GM23338 (cell line): ENCODE measurements around the gene ZNF681. TPM values are rescaled to one million over a fixed set of nuclear protein-coding genes. Genes with fewer than 3 reads are reported as not detected.

Experiments used
- ATAC-seq: fragments of 200-7000 bp; cut with Tn5 transposase; 3 replicates; pipeline ENCODE4 v1.9.1; 2020
- DNase-seq: peaks from one replicate; pipeline ENCODE4 v3.0.0-alpha.2; 2015; ENCODE audit warnings: low spot score
- H2AFZ ChIP-seq: fragments of 200-600 bp; sonication (generic); 2 replicates; pipeline ENCODE4 v1.8.0; 2016; ENCODE audit warnings: antibody characterized with exemption, mild to moderate bottlenecking, moderate library complexity
- H3F3A ChIP-seq: fragments of 200-600 bp; sonication (generic); replicated peaks from 2 replicates; pipeline ENCODE4 v1.8.0; 2017; ENCODE audit warnings: antibody characterized with exemption, mixed run types, low read depth
- H3K27ac ChIP-seq: fragments of 200-600 bp; sonication (generic); 2 replicates; pipeline ENCODE4 v1.6.1; 2016; ENCODE audit warnings: low read depth
- H3K27me3 ChIP-seq: fragments of 200-600 bp; sonication (generic); 2 replicates; pipeline ENCODE4 v1.8.0; 2016; ENCODE audit warnings: mild to moderate bottlenecking, mixed run types, moderate library complexity; ENCODE audit not compliant: insufficient read depth
- H3K36me3 ChIP-seq: fragments of 200-600 bp; sonication (generic); 2 replicates; pipeline ENCODE4 v1.8.0; 2016; ENCODE audit warnings: mild to moderate bottlenecking; ENCODE audit not compliant: insufficient read depth
- H3K4me1 ChIP-seq: fragments of 200-600 bp; sonication (generic); 2 replicates; pipeline ENCODE4 v1.8.0; 2016; ENCODE audit warnings: mild to moderate bottlenecking, moderate library complexity; ENCODE audit not compliant: insufficient read depth
- H3K4me2 ChIP-seq: fragments of 200-600 bp; sonication (generic); 2 replicates; pipeline ENCODE4 v1.7.1; 2017; ENCODE audit warnings: mixed run types
- H3K4me3 ChIP-seq: fragments of 200-600 bp; sonication (generic); 2 replicates; pipeline ENCODE4 v1.6.1; 2016; ENCODE audit warnings: mixed run types
- H3K79me2 ChIP-seq: fragments of 200-600 bp; sonication (generic); replicated peaks from 2 replicates; pipeline ENCODE4 v1.8.0; 2017; ENCODE audit warnings: mild to moderate bottlenecking; ENCODE audit not compliant: insufficient read depth
- H3K9me2 ChIP-seq: fragments of 200-600 bp; sonication (generic); 2 replicates; pipeline ENCODE4 v1.8.0; 2017; ENCODE audit not compliant: insufficient read depth
- H4K20me1 ChIP-seq: fragments of 200-600 bp; sonication (generic); replicated peaks from 2 replicates; pipeline ENCODE4 v1.8.0; 2017; ENCODE audit warnings: mild to moderate bottlenecking; ENCODE audit not compliant: insufficient read depth
- H3K27ac Mint-ChIP-seq: 2 replicates; pipeline ENCODE4 v1.8.0; 2020; ENCODE audit warnings: inconsistent platforms, mild to moderate bottlenecking, moderate library complexity, mixed read lengths
- H3K27me3 Mint-ChIP-seq: 3 replicates; pipeline ENCODE4 v1.8.0; 2022; ENCODE audit warnings: low read depth, mild to moderate bottlenecking, moderate library complexity, mixed read lengths, inconsistent platforms; ENCODE audit not compliant: insufficient read depth, poor library complexity
- H3K36me3 Mint-ChIP-seq: 3 replicates; pipeline ENCODE4 v1.8.0; 2021; ENCODE audit warnings: low read depth, mild to moderate bottlenecking, inconsistent platforms, moderate library complexity, mixed read lengths
- H3K4me1 Mint-ChIP-seq: 3 replicates; pipeline ENCODE4 v1.8.0; 2020; ENCODE audit warnings: mild to moderate bottlenecking, inconsistent platforms, mixed read lengths
- H3K4me3 Mint-ChIP-seq: 3 replicates; pipeline ENCODE4 v1.8.0; 2021; ENCODE audit warnings: moderate library complexity, mild to moderate bottlenecking, inconsistent platforms, mixed read lengths
- H3K9me3 Mint-ChIP-seq: 3 replicates; pipeline ENCODE4 v1.8.0; 2020; ENCODE audit warnings: moderate library complexity, mild to moderate bottlenecking, inconsistent platforms, mixed read lengths
- CREB1 ChIP-seq: fragments of 250-450 bp; sonication (Bioruptor Pico); IDR thresholded peaks from 2 replicates; pipeline ENCODE4 v1.5.0; 2020; ENCODE audit warnings: low read depth, mild to moderate bottlenecking, moderate library complexity
- ETS1 ChIP-seq: IDR thresholded peaks from 2 replicates; pipeline ENCODE4 v1.6.1; 2016; ENCODE audit warnings: antibody characterized with exemption
- EZH2 ChIP-seq: fragments of 200-600 bp; sonication (generic); IDR thresholded peaks from one replicate; pipeline ENCODE4 v1.8.0; 2017; ENCODE audit warnings: antibody characterized with exemption, mild to moderate bottlenecking, low read depth; ENCODE audit not compliant: unreplicated experiment
- EZH2phosphoT487 ChIP-seq: fragments of 200-600 bp; sonication (generic); IDR thresholded peaks from one replicate; pipeline ENCODE4 v1.8.1; 2018; ENCODE audit warnings: antibody characterized with exemption; ENCODE audit not compliant: unreplicated experiment
- JUNB ChIP-seq: IDR thresholded peaks from one replicate; pipeline ENCODE4 v1.6.1; 2016; ENCODE audit warnings: antibody characterized with exemption; ENCODE audit not compliant: unreplicated experiment
- NANOG ChIP-seq: IDR thresholded peaks from 2 replicates; pipeline ENCODE4 v1.6.1; 2016; ENCODE audit warnings: antibody characterized with exemption, borderline replicate concordance
- POLR2AphosphoS5 ChIP-seq: IDR thresholded peaks from 2 replicates; pipeline ENCODE4 v1.6.1; 2016; ENCODE audit warnings: antibody characterized with exemption, low read depth
- STAT1 ChIP-seq: IDR thresholded peaks from one replicate; pipeline ENCODE4 v1.6.1; 2016; ENCODE audit warnings: antibody characterized with exemption; ENCODE audit not compliant: unreplicated experiment
- ZNF114 ChIP-seq: fragments of 250-450 bp; sonication (Bioruptor Pico); IDR thresholded peaks from 2 replicates; pipeline ENCODE4 v1.5.0; 2020; ENCODE audit warnings: mild to moderate bottlenecking, moderate library complexity
- ZNF331 ChIP-seq: fragments of 250-450 bp; sonication (Bioruptor Pico); IDR thresholded peaks from 2 replicates; pipeline ENCODE4 v1.5.0; 2020; ENCODE audit warnings: low read depth, mild to moderate bottlenecking, moderate library complexity
- polyA plus RNA-seq: library from polyadenylated mRNA; unstranded; fragments of >200 nt; fragmentation: Nextera tagmentation; extraction: Ambion mirVana; gene quantifications from 2 replicates; pipeline ENCODE4 v1.2.1, GENCODE V29; 2016
- total RNA-seq: library from RNA; depleted of rRNA; stranded (reverse); fragments of >200 nt; shearing (Covaris generic); gene quantifications from 2 replicates; pipeline ENCODE4 v1.2.3, GENCODE V29; 2014
- TF ChIP-seq, protein P1 (sequence below), 2 experiments: fragments of 200-600 bp in 1 of 2; sonication (generic) in 1 of 2; conservative IDR thresholded peaks; 2 replicates each; pipeline versions ENCODE4 v1.5.1 to v1.6.1; 2016 to 2017; ENCODE audit warnings: antibody characterized with exemption in 2 of 2, low read depth in 2 of 2, mild to moderate bottlenecking in 2 of 2, moderate library complexity in 1 of 2
- TF ChIP-seq, protein P2 (sequence below): IDR thresholded peaks from one replicate; pipeline ENCODE4 v1.6.1; 2018; ENCODE audit warnings: antibody characterized with exemption; ENCODE audit not compliant: unreplicated experiment
- TF ChIP-seq, protein P3 (sequence below): fragments of 250-450 bp; sonication (Bioruptor Pico); IDR thresholded peaks from 2 replicates; pipeline ENCODE4 v1.5.0; 2020; ENCODE audit warnings: mild to moderate bottlenecking, moderate library complexity

The ZNF681 gene
- total and polyA plus RNA-seq, 2 experiments from 2014 or later: 9.4 to 25.1 TPM

- H3K36me3 ChIP-seq: no peaks in the 10 kb centered on the region
- H3K79me2 ChIP-seq: no peaks in the 10 kb centered on the region
- H3K9me2 ChIP-seq: 0 out of 2 replicates have a peak, but pooled peaks cover 3% of the 10 kb centered on the region
- TF ChIP-seq STAT1 (no peak), EZH2 (no peak), JUNB (no peak), NANOG (no peak), ETS1 (no peak), POLR2AphosphoS5 (no peak), ZNF331 (CRISPR knock-in tag) (no peak), ZNF114 (CRISPR knock-in tag) (no peak), EZH2phosphoT487 (no peak), CREB1 (CRISPR knock-in tag) (no peak)
- TF ChIP-seq, protein P1, sequence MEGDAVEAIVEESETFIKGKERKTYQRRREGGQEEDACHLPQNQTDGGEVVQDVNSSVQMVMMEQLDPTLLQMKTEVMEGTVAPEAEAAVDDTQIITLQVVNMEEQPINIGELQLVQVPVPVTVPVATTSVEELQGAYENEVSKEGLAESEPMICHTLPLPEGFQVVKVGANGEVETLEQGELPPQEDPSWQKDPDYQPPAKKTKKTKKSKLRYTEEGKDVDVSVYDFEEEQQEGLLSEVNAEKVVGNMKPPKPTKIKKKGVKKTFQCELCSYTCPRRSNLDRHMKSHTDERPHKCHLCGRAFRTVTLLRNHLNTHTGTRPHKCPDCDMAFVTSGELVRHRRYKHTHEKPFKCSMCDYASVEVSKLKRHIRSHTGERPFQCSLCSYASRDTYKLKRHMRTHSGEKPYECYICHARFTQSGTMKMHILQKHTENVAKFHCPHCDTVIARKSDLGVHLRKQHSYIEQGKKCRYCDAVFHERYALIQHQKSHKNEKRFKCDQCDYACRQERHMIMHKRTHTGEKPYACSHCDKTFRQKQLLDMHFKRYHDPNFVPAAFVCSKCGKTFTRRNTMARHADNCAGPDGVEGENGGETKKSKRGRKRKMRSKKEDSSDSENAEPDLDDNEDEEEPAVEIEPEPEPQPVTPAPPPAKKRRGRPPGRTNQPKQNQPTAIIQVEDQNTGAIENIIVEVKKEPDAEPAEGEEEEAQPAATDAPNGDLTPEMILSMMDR (conservative IDR thresholded peaks at IDR 0.05; ENCODE audit: low read depth in 2 of 2): no peak
- TF ChIP-seq, protein P2, sequence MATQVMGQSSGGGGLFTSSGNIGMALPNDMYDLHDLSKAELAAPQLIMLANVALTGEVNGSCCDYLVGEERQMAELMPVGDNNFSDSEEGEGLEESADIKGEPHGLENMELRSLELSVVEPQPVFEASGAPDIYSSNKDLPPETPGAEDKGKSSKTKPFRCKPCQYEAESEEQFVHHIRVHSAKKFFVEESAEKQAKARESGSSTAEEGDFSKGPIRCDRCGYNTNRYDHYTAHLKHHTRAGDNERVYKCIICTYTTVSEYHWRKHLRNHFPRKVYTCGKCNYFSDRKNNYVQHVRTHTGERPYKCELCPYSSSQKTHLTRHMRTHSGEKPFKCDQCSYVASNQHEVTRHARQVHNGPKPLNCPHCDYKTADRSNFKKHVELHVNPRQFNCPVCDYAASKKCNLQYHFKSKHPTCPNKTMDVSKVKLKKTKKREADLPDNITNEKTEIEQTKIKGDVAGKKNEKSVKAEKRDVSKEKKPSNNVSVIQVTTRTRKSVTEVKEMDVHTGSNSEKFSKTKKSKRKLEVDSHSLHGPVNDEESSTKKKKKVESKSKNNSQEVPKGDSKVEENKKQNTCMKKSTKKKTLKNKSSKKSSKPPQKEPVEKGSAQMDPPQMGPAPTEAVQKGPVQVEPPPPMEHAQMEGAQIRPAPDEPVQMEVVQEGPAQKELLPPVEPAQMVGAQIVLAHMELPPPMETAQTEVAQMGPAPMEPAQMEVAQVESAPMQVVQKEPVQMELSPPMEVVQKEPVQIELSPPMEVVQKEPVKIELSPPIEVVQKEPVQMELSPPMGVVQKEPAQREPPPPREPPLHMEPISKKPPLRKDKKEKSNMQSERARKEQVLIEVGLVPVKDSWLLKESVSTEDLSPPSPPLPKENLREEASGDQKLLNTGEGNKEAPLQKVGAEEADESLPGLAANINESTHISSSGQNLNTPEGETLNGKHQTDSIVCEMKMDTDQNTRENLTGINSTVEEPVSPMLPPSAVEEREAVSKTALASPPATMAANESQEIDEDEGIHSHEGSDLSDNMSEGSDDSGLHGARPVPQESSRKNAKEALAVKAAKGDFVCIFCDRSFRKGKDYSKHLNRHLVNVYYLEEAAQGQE: no peak
- TF ChIP-seq, protein P3, sequence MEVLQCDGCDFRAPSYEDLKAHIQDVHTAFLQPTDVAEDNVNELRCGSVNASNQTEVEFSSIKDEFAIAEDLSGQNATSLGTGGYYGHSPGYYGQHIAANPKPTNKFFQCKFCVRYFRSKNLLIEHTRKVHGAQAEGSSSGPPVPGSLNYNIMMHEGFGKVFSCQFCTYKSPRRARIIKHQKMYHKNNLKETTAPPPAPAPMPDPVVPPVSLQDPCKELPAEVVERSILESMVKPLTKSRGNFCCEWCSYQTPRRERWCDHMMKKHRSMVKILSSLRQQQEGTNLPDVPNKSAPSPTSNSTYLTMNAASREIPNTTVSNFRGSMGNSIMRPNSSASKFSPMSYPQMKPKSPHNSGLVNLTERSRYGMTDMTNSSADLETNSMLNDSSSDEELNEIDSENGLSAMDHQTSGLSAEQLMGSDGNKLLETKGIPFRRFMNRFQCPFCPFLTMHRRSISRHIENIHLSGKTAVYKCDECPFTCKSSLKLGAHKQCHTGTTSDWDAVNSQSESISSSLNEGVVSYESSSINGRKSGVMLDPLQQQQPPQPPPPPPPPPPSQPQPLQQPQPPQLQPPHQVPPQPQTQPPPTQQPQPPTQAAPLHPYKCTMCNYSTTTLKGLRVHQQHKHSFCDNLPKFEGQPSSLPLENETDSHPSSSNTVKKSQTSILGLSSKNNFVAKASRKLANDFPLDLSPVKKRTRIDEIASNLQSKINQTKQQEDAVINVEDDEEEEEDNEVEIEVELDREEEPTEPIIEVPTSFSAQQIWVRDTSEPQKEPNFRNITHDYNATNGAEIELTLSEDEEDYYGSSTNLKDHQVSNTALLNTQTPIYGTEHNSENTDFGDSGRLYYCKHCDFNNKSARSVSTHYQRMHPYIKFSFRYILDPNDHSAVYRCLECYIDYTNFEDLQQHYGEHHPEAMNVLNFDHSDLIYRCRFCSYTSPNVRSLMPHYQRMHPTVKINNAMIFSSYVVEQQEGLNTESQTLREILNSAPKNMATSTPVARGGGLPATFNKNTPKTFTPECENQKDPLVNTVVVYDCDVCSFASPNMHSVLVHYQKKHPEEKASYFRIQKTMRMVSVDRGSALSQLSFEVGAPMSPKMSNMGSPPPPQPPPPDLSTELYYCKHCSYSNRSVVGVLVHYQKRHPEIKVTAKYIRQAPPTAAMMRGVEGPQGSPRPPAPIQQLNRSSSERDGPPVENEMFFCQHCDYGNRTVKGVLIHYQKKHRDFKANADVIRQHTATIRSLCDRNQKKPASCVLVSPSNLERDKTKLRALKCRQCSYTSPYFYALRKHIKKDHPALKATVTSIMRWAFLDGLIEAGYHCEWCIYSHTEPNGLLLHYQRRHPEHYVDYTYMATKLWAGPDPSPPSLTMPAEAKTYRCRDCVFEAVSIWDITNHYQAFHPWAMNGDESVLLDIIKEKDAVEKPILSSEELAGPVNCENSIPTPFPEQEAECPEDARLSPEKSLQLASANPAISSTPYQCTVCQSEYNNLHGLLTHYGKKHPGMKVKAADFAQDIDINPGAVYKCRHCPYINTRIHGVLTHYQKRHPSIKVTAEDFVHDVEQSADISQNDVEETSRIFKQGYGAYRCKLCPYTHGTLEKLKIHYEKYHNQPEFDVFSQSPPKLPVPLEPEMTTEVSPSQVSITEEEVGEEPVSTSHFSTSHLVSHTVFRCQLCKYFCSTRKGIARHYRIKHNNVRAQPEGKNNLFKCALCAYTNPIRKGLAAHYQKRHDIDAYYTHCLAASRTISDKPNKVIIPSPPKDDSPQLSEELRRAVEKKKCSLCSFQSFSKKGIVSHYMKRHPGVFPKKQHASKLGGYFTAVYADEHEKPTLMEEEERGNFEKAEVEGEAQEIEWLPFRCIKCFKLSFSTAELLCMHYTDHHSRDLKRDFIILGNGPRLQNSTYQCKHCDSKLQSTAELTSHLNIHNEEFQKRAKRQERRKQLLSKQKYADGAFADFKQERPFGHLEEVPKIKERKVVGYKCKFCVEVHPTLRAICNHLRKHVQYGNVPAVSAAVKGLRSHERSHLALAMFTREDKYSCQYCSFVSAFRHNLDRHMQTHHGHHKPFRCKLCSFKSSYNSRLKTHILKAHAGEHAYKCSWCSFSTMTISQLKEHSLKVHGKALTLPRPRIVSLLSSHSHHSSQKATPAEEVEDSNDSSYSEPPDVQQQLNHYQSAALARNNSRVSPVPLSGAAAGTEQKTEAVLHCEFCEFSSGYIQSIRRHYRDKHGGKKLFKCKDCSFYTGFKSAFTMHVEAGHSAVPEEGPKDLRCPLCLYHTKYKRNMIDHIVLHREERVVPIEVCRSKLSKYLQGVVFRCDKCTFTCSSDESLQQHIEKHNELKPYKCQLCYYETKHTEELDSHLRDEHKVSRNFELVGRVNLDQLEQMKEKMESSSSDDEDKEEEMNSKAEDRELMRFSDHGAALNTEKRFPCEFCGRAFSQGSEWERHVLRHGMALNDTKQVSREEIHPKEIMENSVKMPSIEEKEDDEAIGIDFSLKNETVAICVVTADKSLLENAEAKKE (CRISPR knock-in tag): no peak
- H2AFZ ChIP-seq: no peak overlapping the region
- H3K27me3 ChIP-seq: no peaks in the 10 kb centered on the region
- H3K4me2 ChIP-seq: no peak overlapping the region
- H4K20me1 ChIP-seq: no peaks in the 10 kb centered on the region
- no peaks in the 10 kb centered on the region for H3K4me1 ChIP-seq
- no peak for ATAC-seq
- no peaks in the 10 kb centered on the region; the same call in 1 of the 3 replicates for H3K36me3 Mint-ChIP-seq
- no peak overlapping the region for H3K4me3 ChIP-seq
- no peak overlapping the region for H3K27ac ChIP-seq
- H3K27ac Mint-ChIP-seq: no peak overlapping the region
- H3K9me3 Mint-ChIP-seq: peaks cover 17% of the 10 kb centered on the region
- DNase-seq: no peak
- H3K4me1 Mint-ChIP-seq: no peaks in the 10 kb centered on the region
- H3K27me3 Mint-ChIP-seq: peaks cover 4% of the 10 kb centered on the region
- no peaks in the 10 kb centered on the region for H3F3A ChIP-seq
- no peak overlapping the region for H3K4me3 Mint-ChIP-seq
Observed at GRCh38 chr19:23706657-23707056, 52.0 kb downstream of the ZNF681 start.
